DOHH2 (cell line): ENCODE measurements around the gene HOXD8.

ENCODE experiments used
- CTCF ChIP-seq: fragments of 200-600 bp; sonication (generic); IDR thresholded peaks from one replicate; pipeline ENCODE4 v1.5.1; 2014; ENCODE audit warnings: antibody characterized with exemption, mild to moderate bottlenecking, low read depth, low read length; ENCODE audit not compliant: poor library complexity, severe bottlenecking
- EZH2phosphoT487 ChIP-seq: fragments of 200-600 bp; sonication (generic); IDR thresholded peaks from 2 replicates; pipeline ENCODE4 v1.6.1; 2017; ENCODE audit warnings: borderline replicate concordance, mild to moderate bottlenecking, antibody characterized with exemption, low read length, moderate library complexity, mixed read lengths

- TF ChIP-seq CTCF (no peak), EZH2phosphoT487 (no peak)
These were observed 43.5 kb downstream of the HOXD8 start for GRCh38 chr2:176172895-176173566.
